Measurements from ENCODE around the gene CENPN. TPM values are rescaled to one million over a fixed set of nuclear protein-coding genes. Genes with fewer than 3 reads are reported as not detected.

CENPN gene
- total RNA-seq, 4 donors from 2014 or later = 3.8 to 5.2 (median 4.9) TPM

DNA sequence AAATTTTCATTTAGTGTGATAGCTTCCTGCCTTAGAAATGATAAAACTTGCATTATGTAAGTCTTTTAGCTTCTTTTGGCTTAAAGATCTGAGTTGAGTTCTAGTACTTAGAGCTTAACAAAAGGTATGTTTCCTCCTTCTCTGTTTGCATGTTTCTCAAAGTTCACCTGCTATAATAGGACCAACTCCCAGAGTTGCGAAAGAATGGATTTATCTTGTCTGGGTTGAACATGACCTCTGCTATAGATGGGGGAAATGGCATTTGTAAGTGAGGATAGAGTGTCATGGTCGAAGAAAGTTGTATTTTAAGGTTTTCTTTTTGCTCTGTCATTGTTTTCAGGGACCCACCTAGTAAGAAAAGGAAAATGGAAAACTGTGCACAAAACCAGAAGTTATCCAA is 35.8 kb downstream of the CENPN start:
- 97% methylated on average over 2 of the region's 2 CpGs for WGBS, 2 donors
- H3K4me3 ChIP-seq (ENCODE audit: low read depth, poor library complexity, severe bottlenecking) = no peak overlapping the region
- TF ChIP-seq, protein P1, sequence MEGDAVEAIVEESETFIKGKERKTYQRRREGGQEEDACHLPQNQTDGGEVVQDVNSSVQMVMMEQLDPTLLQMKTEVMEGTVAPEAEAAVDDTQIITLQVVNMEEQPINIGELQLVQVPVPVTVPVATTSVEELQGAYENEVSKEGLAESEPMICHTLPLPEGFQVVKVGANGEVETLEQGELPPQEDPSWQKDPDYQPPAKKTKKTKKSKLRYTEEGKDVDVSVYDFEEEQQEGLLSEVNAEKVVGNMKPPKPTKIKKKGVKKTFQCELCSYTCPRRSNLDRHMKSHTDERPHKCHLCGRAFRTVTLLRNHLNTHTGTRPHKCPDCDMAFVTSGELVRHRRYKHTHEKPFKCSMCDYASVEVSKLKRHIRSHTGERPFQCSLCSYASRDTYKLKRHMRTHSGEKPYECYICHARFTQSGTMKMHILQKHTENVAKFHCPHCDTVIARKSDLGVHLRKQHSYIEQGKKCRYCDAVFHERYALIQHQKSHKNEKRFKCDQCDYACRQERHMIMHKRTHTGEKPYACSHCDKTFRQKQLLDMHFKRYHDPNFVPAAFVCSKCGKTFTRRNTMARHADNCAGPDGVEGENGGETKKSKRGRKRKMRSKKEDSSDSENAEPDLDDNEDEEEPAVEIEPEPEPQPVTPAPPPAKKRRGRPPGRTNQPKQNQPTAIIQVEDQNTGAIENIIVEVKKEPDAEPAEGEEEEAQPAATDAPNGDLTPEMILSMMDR (IDR thresholded peaks at IDR 0.05) = no peak
- TF ChIP-seq POLR2A (IDR thresholded peaks at IDR 0.05) = no peak
- intact Hi-C loops (cut with DNase I; ENCODE audit: low total_unique reads) = no loop called here
- DNase-seq (ENCODE audit: low spot score in 2 of 2) = no peak

DNA sequence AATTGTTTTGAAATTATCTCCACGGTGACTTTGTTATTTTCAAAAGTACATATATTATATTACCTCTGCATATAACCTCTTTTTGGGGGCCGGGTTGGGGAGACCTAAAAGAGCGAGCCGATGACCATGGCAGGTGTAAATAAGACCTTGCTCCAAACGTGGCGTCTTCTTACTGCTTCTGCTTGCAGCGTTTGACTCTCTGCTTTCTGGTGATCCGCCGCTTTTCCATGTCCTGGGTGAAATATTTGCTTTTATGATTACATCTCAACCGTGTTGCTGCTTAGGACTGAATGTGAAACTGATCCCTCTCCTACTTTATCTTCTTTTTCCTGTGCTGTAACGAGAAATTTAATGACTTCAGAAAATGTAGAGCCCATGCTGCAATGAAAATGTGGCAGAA is 46.7 kb downstream of the CENPN start:
- no peak overlapping the region for H3K4me3 ChIP-seq (ENCODE audit: low read depth, poor library complexity, severe bottlenecking)
- intact Hi-C loops (cut with DNase I; ENCODE audit: low total_unique reads) = no loop called here
- DNase-seq (ENCODE audit: low spot score in 2 of 2) = no peak
- TF ChIP-seq POLR2A (IDR thresholded peaks at IDR 0.05) = no peak
- TF ChIP-seq, protein P1 (IDR thresholded peaks at IDR 0.05) = no peak
- WGBS, 2 donors = 82 to 84% methylated on average over 11 of the region's 11 CpGs

DNA sequence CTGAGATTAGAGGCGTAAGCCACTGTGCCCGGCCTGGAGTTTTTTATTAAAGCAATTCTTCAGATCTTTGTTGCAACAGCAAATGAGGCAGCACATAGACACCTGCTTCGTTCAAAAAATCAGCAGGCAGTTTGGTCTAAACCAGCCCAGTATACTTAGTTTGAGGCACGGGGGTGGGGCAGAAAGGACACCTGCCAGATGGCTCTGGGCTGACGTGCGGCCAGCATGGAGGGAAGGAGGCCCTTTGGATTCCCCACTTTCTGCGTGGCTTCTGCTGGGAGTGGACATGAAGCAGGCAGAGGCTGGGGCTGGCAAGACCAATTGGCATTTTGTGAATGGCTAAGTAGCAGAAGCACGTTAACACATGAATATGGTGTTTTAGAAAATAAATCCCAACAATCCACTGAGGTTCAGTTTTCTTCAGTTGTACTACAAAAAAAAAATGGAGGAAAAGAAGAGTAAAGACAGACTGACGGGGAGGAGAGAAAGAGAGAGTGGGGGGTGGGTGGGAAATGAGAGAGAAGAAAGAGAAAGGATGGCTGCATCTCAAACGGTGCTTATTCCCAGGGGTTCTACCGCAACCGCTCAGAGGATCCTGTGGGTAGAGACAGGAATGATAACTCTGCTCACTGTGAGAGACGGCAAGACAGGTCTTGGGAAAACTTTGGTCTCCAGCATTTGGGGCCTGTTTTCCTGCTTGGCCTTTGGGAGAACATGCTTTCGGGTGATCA is 53.7 kb downstream of the CENPN start:
- intact Hi-C loops (cut with DNase I; ENCODE audit: low total_unique reads) = no loop called here
- DNase-seq (ENCODE audit: low spot score in 2 of 2) = no peak
- TF ChIP-seq, protein P1 (IDR thresholded peaks at IDR 0.05) = no peak
- no peak for TF ChIP-seq POLR2A (IDR thresholded peaks at IDR 0.05)
- 84 to 85% methylated on average over 14 of the region's 14 CpGs for WGBS, 2 donors
- H3K4me3 ChIP-seq (ENCODE audit: low read depth, poor library complexity, severe bottlenecking) = no peak overlapping the region

DNA sequence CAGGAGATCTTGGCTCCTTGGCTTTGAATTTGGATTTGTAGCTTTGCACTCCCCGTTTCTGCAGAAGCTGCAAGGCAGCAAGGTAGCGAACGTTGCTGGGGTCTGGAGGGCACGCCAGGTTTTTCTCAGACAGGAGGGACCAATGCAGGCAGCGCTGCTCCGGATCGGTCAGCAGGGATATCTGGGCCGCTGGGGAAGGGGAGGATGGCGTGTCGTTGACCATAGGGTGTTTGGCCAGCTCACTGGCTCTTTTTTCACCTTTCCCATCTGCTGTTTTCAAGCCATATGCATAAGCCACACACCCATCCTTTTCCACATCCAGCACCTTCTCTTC is 54.3 kb downstream of the CENPN start:
- no peak for DNase-seq (ENCODE audit: low spot score in 2 of 2)
- intact Hi-C loops (cut with DNase I; ENCODE audit: low total_unique reads) = no loop called here
- no peak overlapping the region for H3K4me3 ChIP-seq (ENCODE audit: low read depth, poor library complexity, severe bottlenecking)
- 86 to 89% methylated on average over 10 of the region's 10 CpGs for WGBS, 2 donors
- TF ChIP-seq, protein P1 (IDR thresholded peaks at IDR 0.05) = no peak
- TF ChIP-seq POLR2A (IDR thresholded peaks at IDR 0.05) = no peak

DNA sequence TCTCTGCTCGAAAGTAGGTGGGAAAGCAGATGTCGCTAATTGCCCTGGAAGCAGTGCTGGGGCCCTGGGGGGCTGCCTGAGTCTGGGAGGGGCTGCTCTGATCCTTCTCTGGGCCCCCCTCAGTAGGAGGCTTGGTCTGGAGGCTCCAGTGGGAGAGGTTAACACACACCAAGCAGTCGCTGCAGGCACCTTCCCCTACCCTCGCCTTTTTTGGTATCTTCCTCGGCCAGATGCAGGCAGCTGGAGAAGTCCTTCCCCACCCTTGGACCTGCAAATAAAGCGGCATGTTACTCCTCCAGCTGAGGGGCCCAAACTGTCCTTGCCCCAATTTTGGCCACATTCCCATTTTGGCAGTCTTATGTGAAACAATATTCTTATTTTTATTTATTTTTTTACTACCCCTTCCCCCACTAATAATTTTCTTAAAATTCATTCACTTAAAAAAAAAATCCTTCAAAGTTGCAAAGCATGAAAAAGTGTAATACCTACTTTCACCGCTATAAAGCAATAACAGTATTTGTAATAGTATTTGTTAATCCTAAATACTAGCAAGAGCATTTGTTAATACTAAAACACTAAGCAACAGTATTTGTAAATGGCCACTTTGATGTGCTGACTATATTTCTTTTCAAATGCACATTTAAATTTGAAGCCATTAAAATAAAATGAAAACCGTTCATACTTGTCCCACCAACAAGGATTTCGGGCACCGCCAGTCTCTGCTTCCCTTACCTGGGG is 55.0 kb downstream of the CENPN start:
- 89% methylated on average over 10 of the region's 10 CpGs for WGBS, 2 donors
- intact Hi-C loops (cut with DNase I; ENCODE audit: low total_unique reads) = no loop called here
- TF ChIP-seq POLR2A (IDR thresholded peaks at IDR 0.05) = no peak
- TF ChIP-seq, protein P1 (IDR thresholded peaks at IDR 0.05) = no peak
- H3K4me3 ChIP-seq (ENCODE audit: low read depth, poor library complexity, severe bottlenecking) = no peak overlapping the region
- DNase-seq (ENCODE audit: low spot score in 2 of 2) = no peak
